Osteoblast (primary cell): ENCODE data around the gene LLCFC1. TPM values are rescaled to one million over a fixed set of nuclear protein-coding genes. Genes with fewer than 3 reads are reported as not detected.

ENCODE experiments used
- DNase-seq: peaks from one replicate; pipeline ENCODE4 v3.0.0; 2011; ENCODE audit warnings: low spot score, mixed read lengths; ENCODE audit not compliant: insufficient read length; ENCODE audit errors: missing footprints
- H2AFZ ChIP-seq: 2 replicates; pipeline ENCODE4 v1.6.0; 2011; ENCODE audit warnings: mild to moderate bottlenecking, low read length
- H3K27ac ChIP-seq: 2 replicates; pipeline ENCODE4 v1.5.1; 2011; ENCODE audit warnings: mild to moderate bottlenecking, low read depth, low read length, moderate library complexity
- H3K27me3 ChIP-seq: 2 replicates; pipeline ENCODE4 v1.6.0; 2012; ENCODE audit warnings: mild to moderate bottlenecking, control low read depth, inconsistent platforms, low read length, moderate library complexity; ENCODE audit not compliant: insufficient read depth
- H3K36me3 ChIP-seq: 2 replicates; pipeline ENCODE4 v1.5.1; 2011; ENCODE audit warnings: mild to moderate bottlenecking, low read length, control low read depth, moderate library complexity; ENCODE audit not compliant: insufficient read depth
- H3K4me1 ChIP-seq: 2 replicates; pipeline ENCODE4 v1.5.1; 2011; ENCODE audit warnings: mild to moderate bottlenecking, low read length, control low read depth, moderate library complexity; ENCODE audit not compliant: insufficient read depth
- H3K4me2 ChIP-seq: 2 replicates; pipeline ENCODE4 v1.6.0; 2011; ENCODE audit warnings: mild to moderate bottlenecking, low read length; ENCODE audit not compliant: insufficient read depth
- H3K4me3 ChIP-seq: fragments of 200-600 bp; sonication (generic); 3 replicates; pipeline ENCODE4 v1.5.1; 2012; ENCODE audit warnings: mild to moderate bottlenecking, low read length, inconsistent platforms; ENCODE audit not compliant: insufficient read depth
- H3K79me2 ChIP-seq: 2 replicates; pipeline ENCODE4 v1.6.0; 2012; ENCODE audit warnings: mild to moderate bottlenecking, low read length, control low read depth, inconsistent platforms; ENCODE audit not compliant: insufficient read depth
- H3K9me3 ChIP-seq: 2 replicates; pipeline ENCODE4 v1.5.1; 2011; ENCODE audit warnings: low read depth, low read length, control low read depth
- H4K20me1 ChIP-seq: 2 replicates; pipeline ENCODE4 v1.6.0; 2012; ENCODE audit warnings: mild to moderate bottlenecking, low read length, control low read depth; ENCODE audit not compliant: insufficient read depth
- total RNA-seq: library from RNA; depleted of rRNA; stranded (reverse); fragments of >200 nt; gene quantifications from 2 replicates; pipeline ENCODE4 v1.2.3, GENCODE V29; 2012
- TF ChIP-seq, protein P1 (sequence below): IDR thresholded peaks from 2 replicates; pipeline ENCODE4 v1.5.1; 2011; ENCODE audit warnings: mild to moderate bottlenecking, low read depth, low read length, moderate library complexity; ENCODE audit errors: extremely low read depth

Gene LLCFC1
- total RNA-seq, 1 donor, result not detected

DNA sequence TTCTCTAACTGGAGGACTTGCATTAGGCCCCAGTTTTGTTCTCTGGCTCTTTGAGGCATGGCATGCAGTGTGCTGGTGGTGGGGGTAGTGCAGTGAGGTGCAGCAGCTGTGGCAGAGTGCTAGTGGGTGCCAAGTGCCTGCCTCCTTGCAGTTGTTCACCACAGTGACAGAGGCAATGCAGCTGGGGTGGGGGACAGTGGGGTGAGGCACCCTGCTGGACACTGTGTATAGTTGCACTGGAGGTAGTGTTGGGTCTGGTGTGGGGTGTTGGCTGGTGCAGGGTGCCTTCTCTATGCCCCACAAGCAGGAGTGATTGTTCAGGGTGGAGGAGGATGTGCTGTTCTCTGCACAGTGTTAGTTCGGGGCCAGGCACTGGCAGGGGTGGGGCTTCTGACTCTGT, 44.5 kb downstream of the LLCFC1 start:
- Histone ChIP-seq H3K4me3 (no peak overlapping the region), H2AFZ (no peak overlapping the region), H3K27me3 (no peaks in the 10 kb centered on the region), H4K20me1 (no peaks in the 10 kb centered on the region), H3K36me3 (no peaks in the 10 kb centered on the region), H3K4me1 (no peaks in the 10 kb centered on the region), H3K79me2 (no peaks in the 10 kb centered on the region), H3K9me3 (no peaks in the 10 kb centered on the region), H3K27ac (no peak overlapping the region), H3K4me2 (no peak overlapping the region)
- TF ChIP-seq, protein P1, sequence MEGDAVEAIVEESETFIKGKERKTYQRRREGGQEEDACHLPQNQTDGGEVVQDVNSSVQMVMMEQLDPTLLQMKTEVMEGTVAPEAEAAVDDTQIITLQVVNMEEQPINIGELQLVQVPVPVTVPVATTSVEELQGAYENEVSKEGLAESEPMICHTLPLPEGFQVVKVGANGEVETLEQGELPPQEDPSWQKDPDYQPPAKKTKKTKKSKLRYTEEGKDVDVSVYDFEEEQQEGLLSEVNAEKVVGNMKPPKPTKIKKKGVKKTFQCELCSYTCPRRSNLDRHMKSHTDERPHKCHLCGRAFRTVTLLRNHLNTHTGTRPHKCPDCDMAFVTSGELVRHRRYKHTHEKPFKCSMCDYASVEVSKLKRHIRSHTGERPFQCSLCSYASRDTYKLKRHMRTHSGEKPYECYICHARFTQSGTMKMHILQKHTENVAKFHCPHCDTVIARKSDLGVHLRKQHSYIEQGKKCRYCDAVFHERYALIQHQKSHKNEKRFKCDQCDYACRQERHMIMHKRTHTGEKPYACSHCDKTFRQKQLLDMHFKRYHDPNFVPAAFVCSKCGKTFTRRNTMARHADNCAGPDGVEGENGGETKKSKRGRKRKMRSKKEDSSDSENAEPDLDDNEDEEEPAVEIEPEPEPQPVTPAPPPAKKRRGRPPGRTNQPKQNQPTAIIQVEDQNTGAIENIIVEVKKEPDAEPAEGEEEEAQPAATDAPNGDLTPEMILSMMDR, result no peak
- DNase-seq, result no peak

DNA sequence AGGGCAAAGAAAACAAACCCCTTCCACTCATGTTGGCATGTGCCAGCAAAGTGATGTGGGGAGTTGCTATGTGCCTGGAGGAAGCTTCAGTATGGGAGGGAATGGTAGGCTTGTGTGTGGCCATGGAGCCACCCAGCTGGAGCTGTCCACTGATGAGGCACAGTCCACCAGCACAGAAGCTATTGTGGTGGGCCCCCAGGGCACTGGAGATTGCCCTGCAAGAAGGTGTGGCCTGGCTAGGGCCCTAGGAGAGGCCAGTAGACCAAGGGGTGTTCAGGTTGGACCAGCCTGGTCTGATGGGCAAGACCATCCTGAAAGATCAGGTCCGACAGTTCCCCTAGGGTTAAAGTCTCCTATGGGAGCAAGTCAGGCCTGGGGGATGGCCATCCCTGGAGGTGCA, 45.0 kb downstream of the LLCFC1 start:
- no peak overlapping the region for H2AFZ ChIP-seq
- TF ChIP-seq, protein P1, result no peak
- no peaks in the 10 kb centered on the region for H3K4me1 ChIP-seq
- H3K4me2 ChIP-seq, result no peak overlapping the region
- no peaks in the 10 kb centered on the region for H3K27me3 ChIP-seq
- no peak overlapping the region for H3K27ac ChIP-seq
- no peak for DNase-seq
- no peaks in the 10 kb centered on the region for H3K79me2 ChIP-seq
- no peaks in the 10 kb centered on the region for H3K36me3 ChIP-seq
- no peaks in the 10 kb centered on the region for H3K9me3 ChIP-seq
- H3K4me3 ChIP-seq, result no peak overlapping the region
- H4K20me1 ChIP-seq, result no peaks in the 10 kb centered on the region

Other genes with a start within 250 kb of the LLCFC1 start
- gene PRSS1, start 190.0 kb upstream of the LLCFC1 start, total RNA-seq, result not detected in 2 replicates
- gene PRSS2, start 168.5 kb upstream of the LLCFC1 start, total RNA-seq, result not detected in 2 replicates
- gene EPHB6, start 84.4 kb upstream of the LLCFC1 start, total RNA-seq, result 2.4 and 4.0 TPM in 2 replicates
- gene TRPV6, start 53.7 kb upstream of the LLCFC1 start, total RNA-seq, result not detected in 2 replicates
- not detected in 2 replicates for gene TRPV5, start 5.7 kb upstream of the LLCFC1 start, total RNA-seq
- not detected in 2 replicates for gene KEL, start 22.9 kb downstream of the LLCFC1 start, total RNA-seq
- not detected in 2 replicates for gene OR9A2, start 87.6 kb downstream of the LLCFC1 start, total RNA-seq
- not detected in 2 replicates for gene OR6V1, start 112.9 kb downstream of the LLCFC1 start, total RNA-seq
- gene PIP, start 192.6 kb downstream of the LLCFC1 start, total RNA-seq, result not detected in 2 replicates
- gene TAS2R39, start 243.9 kb downstream of the LLCFC1 start, total RNA-seq, result not detected in 2 replicates